ENCODE measurements around the gene AIRE. TPM values are rescaled to one million over a fixed set of nuclear protein-coding genes. Genes with fewer than 3 reads are reported as not detected.

The AIRE gene
- total RNA-seq, 1 donor from 2014 or later, result not detected

- ATAC-seq (ENCODE audit: low read depth), result no peak
- DNase-seq, result no peak
- intact Hi-C loops (cut with micrococcal nuclease), result no loop called here
- ChIA-PET POLR2A (interaction anchor here (1.1 kb wide), 1 partner anchor 132 kb away, joined by 7 read pairs; the partner anchor contains the start of gene LRRC3), CTCF (interaction anchor here (0.6 kb wide), 1 partner anchor 13 kb away, joined by 3 read pairs; no protein-coding TSS in a partner anchor)
- Mint-ChIP-seq H3K27me3 (no peaks in the 10 kb centered on the region), H3K4me3 (no peak overlapping the region), H3K27ac (no peak overlapping the region), H3K9me3 (no peaks in the 10 kb centered on the region), H3K4me1 (no peaks in the 10 kb centered on the region), H3K36me3 (ENCODE audit: low read depth) (peaks cover 56% of the 10 kb centered on the region)
- no peak for TF ChIP-seq CTCF (IDR thresholded peaks at IDR 0.05)
These were observed 37.1 kb downstream of the AIRE start for GRCh38 chr21:44322621-44323325.

DNA sequence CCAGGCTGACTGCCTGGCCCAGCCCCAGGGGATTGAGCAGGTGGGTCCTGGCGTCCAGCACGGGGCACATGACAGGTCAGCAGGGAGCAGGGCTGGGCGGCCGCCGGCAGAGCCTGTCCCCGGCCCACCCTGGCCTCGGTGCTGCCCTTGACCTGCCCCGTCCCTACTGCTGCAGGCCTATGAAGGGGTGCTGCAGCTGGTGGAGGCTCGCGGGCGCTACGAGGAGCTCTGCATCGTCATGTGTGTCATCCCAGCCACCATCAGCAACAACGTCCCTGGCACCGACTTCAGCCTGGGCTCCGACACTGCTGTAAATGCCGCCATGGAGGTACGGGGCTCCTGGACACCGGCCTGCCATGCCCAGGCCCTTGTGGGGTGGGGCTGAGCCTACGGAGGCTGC, 37.9 kb downstream of the AIRE start:
- Mint-ChIP-seq H3K4me3 (no peak overlapping the region), H3K27me3 (no peaks in the 10 kb centered on the region), H3K9me3 (no peaks in the 10 kb centered on the region), H3K27ac (no peak overlapping the region), H3K36me3 (ENCODE audit: low read depth) (peaks cover 52% of the 10 kb centered on the region), H3K4me1 (no peaks in the 10 kb centered on the region)
- ATAC-seq (ENCODE audit: low read depth) (no peak), DNase-seq (no peak)
- CTCF ChIA-PET, result interaction anchor here (0.6 kb wide), 1 partner anchor 14 kb away, joined by 3 read pairs; no protein-coding TSS in a partner anchor
- no peak for TF ChIP-seq CTCF (IDR thresholded peaks at IDR 0.05)
- POLR2A ChIA-PET, result interaction anchor here (1.1 kb wide), 1 partner anchor 131 kb away, joined by 7 read pairs; the partner anchor contains the start of gene LRRC3
- intact Hi-C loops (cut with micrococcal nuclease), result no loop called here

DNA sequence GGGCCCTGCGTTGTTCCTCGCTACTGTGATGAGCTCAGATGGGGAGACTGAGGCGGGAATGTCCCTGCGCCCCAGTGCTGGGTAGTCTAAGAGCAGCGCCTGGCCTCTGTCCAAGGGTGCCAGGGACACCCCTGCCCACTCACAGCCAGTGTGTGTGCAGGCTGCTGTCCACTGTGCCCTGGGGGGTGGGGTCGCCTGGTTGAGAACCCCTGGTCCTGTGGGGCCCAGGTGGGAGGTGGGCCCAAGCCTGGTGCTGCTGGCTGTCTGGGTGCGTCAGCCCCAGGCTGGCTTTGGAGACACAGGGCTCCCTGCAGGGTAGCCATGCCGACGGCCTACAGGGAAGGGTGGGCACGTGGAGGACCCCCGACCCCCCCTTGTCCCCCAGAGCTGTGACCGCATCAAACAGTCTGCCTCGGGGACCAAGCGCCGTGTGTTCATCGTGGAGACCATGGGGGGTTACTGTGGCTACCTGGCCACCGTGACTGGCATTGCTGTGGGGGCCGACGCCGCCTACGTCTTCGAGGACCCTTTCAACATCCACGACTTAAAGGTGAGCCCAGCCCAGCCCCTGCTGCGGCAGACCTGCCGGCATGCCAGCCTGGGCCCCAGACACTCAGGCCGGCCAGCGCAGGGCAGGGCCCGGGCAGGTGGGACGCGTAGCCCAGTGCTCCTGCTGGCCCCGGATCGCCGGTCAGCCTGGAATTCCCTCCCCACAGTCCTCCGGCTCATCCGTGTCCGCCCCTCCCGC, 38.6 kb downstream of the AIRE start:
- no peak for TF ChIP-seq CTCF (IDR thresholded peaks at IDR 0.05)
- no peaks in the 10 kb centered on the region for H3K4me1 Mint-ChIP-seq
- intact Hi-C loops (cut with micrococcal nuclease), result no loop called here
- H3K4me3 Mint-ChIP-seq, result no peak overlapping the region
- DNase-seq, result no peak
- peaks cover 45% of the 10 kb centered on the region for H3K36me3 Mint-ChIP-seq (ENCODE audit: low read depth)
- CTCF ChIA-PET, result no interaction called here
- no peak for ATAC-seq (ENCODE audit: low read depth)
- no peak overlapping the region for H3K27ac Mint-ChIP-seq
- no peaks in the 10 kb centered on the region for H3K27me3 Mint-ChIP-seq
- no peaks in the 10 kb centered on the region for H3K9me3 Mint-ChIP-seq
- POLR2A ChIA-PET, result no interaction called here

- Mint-ChIP-seq H3K27me3 (no peaks in the 10 kb centered on the region), H3K4me3 (no peak overlapping the region), H3K27ac (no peak overlapping the region), H3K4me1 (no peaks in the 10 kb centered on the region), H3K36me3 (ENCODE audit: low read depth) (peaks cover 40% of the 10 kb centered on the region), H3K9me3 (no peaks in the 10 kb centered on the region)
- ChIA-PET CTCF (no interaction called here), POLR2A (no interaction called here)
- DNase-seq (no peak), ATAC-seq (ENCODE audit: low read depth) (no peak)
- intact Hi-C loops (cut with micrococcal nuclease), result no loop called here
- TF ChIP-seq CTCF (IDR thresholded peaks at IDR 0.05), result no peak
These were observed 39.1 kb downstream of the AIRE start for GRCh38 chr21:44324854-44325107.
